Thyroid gland (tissue), 4 donors: ENCODE results near the gene INSYN2A. TPM values are rescaled to one million over a fixed set of nuclear protein-coding genes. Genes with fewer than 3 reads are reported as not detected.

Source experiments
- DNase-seq, 2 donors: peaks; one replicate each; pipeline ENCODE4 v3.0.0-alpha.2; 2019
- H3K27ac ChIP-seq, 3 donors: fragments of 200-600 bp; sonication (generic); 1 replicate in 2 of 3; 2 replicates in 1 of 3; pipeline ENCODE4 v1.5.1; 2016 to 2019; ENCODE audit warnings: mild to moderate bottlenecking in 1 of 3, moderate library complexity in 1 of 3
- H3K27me3 ChIP-seq: fragments of 200-600 bp; sonication (generic); one replicate; pipeline ENCODE4 v1.5.1; 2019
- H3K36me3 ChIP-seq, 2 donors: fragments of 200-600 bp; sonication (generic); one replicate each; pipeline ENCODE4 v1.5.1; 2016 to 2019
- H3K4me1 ChIP-seq, 2 donors: fragments of 200-600 bp; sonication (generic); one replicate each; pipeline ENCODE4 v1.5.1; 2017 to 2019
- H3K4me3 ChIP-seq, 3 donors: fragments of 200-600 bp; sonication (generic); replicated peaks in 1 of 3; 1 replicate in 2 of 3; 2 replicates in 1 of 3; pipeline ENCODE4 v1.5.1; 2016; ENCODE audit warnings: mild to moderate bottlenecking in 1 of 3
- H3K9me3 ChIP-seq: fragments of 200-600 bp; sonication (generic); one replicate; pipeline ENCODE4 v1.5.1; 2017
- POLR2A ChIP-seq, 2 donors: fragments of 450-650 bp; IDR thresholded peaks; one replicate each; pipeline ENCODE4 v1.6.1; 2017; ENCODE audit warnings: antibody characterized with exemption in 2 of 2, mild to moderate bottlenecking in 2 of 2, moderate library complexity in 1 of 2
- WGBS, 2 donors: methylation state at CpG; one replicate each; pipeline ENCODE4 v1.1.5; 2017; 5-methylcytosine and 5-hydroxymethylcytosine counted together
- intact Hi-C: fragments of 100-400 bp; cut with DNase I; formaldehyde crosslinking; loops from one replicate; pipeline ENCODE4 v1.15.1; 2023
- total RNA-seq, 4 donors: library from RNA; depleted of rRNA; stranded (reverse); fragments of >200 nt; gene quantifications; one replicate each; pipeline ENCODE4 v1.2.3, GENCODE V29; 2016
- TF ChIP-seq, protein P1 (sequence below), 6 experiments: fragments of 200-600 bp in 3 of 6; fragments of 450-650 bp in 3 of 6; sonication (generic) in 3 of 6; IDR thresholded peaks; one replicate each; pipeline ENCODE4 v1.5.1; 2016 to 2019; ENCODE audit warnings: antibody characterized with exemption in 6 of 6, mild to moderate bottlenecking in 2 of 6, inconsistent platforms in 1 of 6, moderate library complexity in 1 of 6

INSYN2A gene
- total RNA-seq, 4 donors from 2014 or later, result 0.27 TPM; not detected in 3

DNA sequence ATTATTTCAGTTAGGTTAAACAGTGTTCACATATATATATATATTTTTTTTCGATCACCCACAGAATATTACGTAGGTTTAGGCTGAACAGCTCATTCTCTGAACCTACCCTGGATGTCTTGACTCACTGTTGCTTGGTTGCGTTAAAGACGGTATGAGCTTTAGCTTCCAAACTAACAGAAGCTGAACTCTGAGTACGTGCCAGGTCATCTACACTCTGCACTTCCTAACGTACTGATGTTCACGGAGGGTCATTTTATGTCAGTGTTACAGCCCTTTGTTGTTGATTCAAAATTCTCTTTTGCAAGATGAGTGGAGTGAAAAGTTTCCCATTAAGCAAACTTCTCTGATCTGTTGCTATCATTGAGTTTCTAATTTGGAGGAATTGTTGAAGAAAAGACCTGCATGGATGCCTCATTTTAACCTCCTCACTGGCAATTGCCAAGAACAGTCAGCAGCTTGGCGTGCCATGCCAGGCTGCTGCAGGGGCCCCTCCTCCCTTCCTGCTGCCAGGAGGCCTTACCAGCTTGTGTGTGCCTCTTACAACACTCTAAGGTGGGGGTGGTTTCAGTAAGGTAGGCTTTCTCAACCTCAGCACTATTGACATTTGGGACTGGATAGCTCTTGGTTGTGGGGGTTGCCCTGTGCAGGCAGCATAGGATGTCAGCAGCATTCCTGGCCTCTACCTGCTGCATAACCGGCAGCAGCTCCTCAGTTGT lies 44.3 kb downstream of the INSYN2A start:
- Histone ChIP-seq H3K36me3 (no peaks in the 10 kb centered on the region), H3K4me3 (no peak overlapping the region), H3K27ac (no peak overlapping the region), H3K9me3 (no peaks in the 10 kb centered on the region), H3K4me1 (no peaks in the 10 kb centered on the region), H3K27me3 (no peaks in the 10 kb centered on the region)
- intact Hi-C loops, result no loop called here
- peak in 1 of 2 donors; percentile 25 for DNase-seq
- no peak for TF ChIP-seq POLR2A (IDR thresholded peaks at IDR 0.05)
- TF ChIP-seq, protein P1, sequence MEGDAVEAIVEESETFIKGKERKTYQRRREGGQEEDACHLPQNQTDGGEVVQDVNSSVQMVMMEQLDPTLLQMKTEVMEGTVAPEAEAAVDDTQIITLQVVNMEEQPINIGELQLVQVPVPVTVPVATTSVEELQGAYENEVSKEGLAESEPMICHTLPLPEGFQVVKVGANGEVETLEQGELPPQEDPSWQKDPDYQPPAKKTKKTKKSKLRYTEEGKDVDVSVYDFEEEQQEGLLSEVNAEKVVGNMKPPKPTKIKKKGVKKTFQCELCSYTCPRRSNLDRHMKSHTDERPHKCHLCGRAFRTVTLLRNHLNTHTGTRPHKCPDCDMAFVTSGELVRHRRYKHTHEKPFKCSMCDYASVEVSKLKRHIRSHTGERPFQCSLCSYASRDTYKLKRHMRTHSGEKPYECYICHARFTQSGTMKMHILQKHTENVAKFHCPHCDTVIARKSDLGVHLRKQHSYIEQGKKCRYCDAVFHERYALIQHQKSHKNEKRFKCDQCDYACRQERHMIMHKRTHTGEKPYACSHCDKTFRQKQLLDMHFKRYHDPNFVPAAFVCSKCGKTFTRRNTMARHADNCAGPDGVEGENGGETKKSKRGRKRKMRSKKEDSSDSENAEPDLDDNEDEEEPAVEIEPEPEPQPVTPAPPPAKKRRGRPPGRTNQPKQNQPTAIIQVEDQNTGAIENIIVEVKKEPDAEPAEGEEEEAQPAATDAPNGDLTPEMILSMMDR (IDR thresholded peaks at IDR 0.05), result no peak
- 91% methylated on average over 9 of the region's 9 CpGs for WGBS, 2 donors

DNA sequence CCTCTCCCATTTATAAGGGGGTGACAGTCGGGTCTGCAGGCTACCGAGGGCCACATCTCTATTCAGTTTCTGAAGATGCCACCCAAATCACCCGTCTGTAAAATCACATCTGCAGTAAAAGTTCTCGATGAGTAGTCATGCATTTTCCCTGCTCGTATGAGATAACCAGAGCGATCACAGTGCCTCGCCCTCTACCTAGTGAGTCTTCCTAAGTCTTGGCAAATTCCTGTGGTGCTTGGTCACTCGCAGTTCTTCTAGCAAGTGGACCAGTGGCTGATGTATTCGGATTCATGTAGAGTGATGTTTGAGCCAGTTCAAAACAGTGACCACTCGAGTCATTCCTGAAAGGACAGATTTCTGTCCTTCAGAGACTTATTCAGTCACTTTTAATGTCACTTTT lies 44.9 kb downstream of the INSYN2A start:
- Histone ChIP-seq H3K4me3 (no peak overlapping the region), H3K27me3 (no peaks in the 10 kb centered on the region), H3K4me1 (no peaks in the 10 kb centered on the region), H3K27ac (no peak overlapping the region), H3K36me3 (no peaks in the 10 kb centered on the region), H3K9me3 (no peaks in the 10 kb centered on the region)
- DNase-seq, result no peak
- intact Hi-C loops, result no loop called here
- TF ChIP-seq, protein P1 (IDR thresholded peaks at IDR 0.05), result no peak
- no peak for TF ChIP-seq POLR2A (IDR thresholded peaks at IDR 0.05)
- 95 to 96% methylated on average over 10 of the region's 10 CpGs for WGBS, 2 donors

DNA sequence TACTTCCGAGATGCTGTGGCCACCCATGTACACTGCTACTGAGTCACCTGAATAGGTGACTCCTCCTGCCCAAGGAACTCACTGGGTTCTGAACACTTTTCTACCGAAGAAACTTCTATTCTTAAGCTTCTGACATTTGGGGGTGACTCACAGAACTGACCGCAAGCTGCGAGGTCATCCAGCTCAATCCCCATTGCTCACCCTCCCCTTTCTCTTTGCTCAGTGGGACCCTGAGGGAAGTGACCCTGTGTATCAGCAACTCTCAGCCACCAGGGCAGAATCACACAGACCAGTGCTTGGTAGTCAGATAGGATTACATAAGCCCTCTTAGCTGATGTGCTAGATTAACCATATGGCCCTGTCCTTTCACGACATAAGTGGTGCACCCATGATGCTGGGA lies 46.3 kb downstream of the INSYN2A start:
- no peak for DNase-seq
- 91 to 93% methylated on average over 5 of the region's 5 CpGs for WGBS, 2 donors
- H3K36me3 ChIP-seq, result no peaks in the 10 kb centered on the region
- intact Hi-C loops, result no loop called here
- H3K4me1 ChIP-seq, result no peaks in the 10 kb centered on the region
- TF ChIP-seq, protein P1 (IDR thresholded peaks at IDR 0.05), result no peak
- no peak for TF ChIP-seq POLR2A (IDR thresholded peaks at IDR 0.05)
- H3K4me3 ChIP-seq, result no peak overlapping the region
- H3K9me3 ChIP-seq, result no peaks in the 10 kb centered on the region
- H3K27ac ChIP-seq, result no peak overlapping the region
- no peaks in the 10 kb centered on the region for H3K27me3 ChIP-seq

DNA sequence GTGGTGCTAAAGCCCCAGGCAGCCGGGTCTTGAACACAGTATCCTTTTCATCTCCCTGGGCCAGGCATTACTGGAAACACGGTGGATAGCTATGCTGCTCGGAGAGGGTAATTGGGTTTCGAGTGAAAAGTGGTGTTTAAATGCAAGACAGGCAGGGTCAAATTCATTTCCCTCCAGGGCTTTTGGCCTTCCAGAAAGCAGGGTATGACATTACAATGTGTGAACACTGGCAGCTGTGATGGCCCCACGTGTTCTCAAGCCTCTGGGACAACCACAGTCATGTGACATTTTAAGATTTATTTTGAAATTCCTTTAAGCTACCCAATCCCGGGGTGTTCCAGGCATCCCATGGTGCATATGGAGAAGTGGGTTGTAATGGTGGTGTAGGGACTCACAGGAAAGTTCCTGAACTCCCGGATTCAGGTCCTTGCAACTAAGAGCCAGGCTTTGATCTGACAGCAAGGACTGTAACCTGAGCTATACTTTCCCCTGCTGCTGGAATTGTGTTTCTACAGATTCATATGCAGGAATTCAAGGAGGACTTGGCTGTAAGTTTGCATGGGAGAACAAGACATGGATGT lies 46.8 kb downstream of the INSYN2A start:
- intact Hi-C loops, result no loop called here
- H3K36me3 ChIP-seq, result no peaks in the 10 kb centered on the region
- WGBS, 2 donors, result 85 to 89% methylated on average over 7 of the region's 7 CpGs

DNA sequence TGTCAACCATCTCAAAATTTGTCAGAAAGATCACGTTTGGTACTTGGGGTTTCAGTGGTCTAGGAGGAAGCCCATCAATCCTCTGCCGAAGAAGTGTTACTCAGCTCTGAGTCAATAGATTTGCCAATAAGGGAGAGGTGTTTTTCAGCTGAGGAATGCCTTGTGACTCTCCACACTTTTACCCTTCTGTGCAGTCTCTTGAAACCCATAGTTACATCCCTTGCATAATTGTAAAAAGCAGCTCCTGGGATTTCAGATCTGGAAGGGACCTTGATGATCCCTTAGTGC lies 47.5 kb downstream of the INSYN2A start:
- Histone ChIP-seq H3K9me3 (no peaks in the 10 kb centered on the region), H3K27me3 (no peaks in the 10 kb centered on the region), H3K4me1 (no peaks in the 10 kb centered on the region), H3K4me3 (no peak overlapping the region), H3K36me3 (no peaks in the 10 kb centered on the region), H3K27ac (no peak overlapping the region)
- 87% methylated on average over 2 of the region's 2 CpGs for WGBS, 2 donors
- no peak for DNase-seq
- intact Hi-C loops, result no loop called here
- TF ChIP-seq, protein P1 (IDR thresholded peaks at IDR 0.05), result no peak
- no peak for TF ChIP-seq POLR2A (IDR thresholded peaks at IDR 0.05)

More for the DNA sequence above, 46.8 kb downstream of the INSYN2A start:
- no peak for TF ChIP-seq POLR2A (IDR thresholded peaks at IDR 0.05)
- TF ChIP-seq, protein P1 (IDR thresholded peaks at IDR 0.05), result no peak
- Histone ChIP-seq H3K27ac (no peak overlapping the region), H3K4me3 (no peak overlapping the region), H3K9me3 (no peaks in the 10 kb centered on the region), H3K4me1 (no peaks in the 10 kb centered on the region), H3K27me3 (no peaks in the 10 kb centered on the region)
- no peak for DNase-seq
